ENCODE data around the gene DCAF8L2.
"Not testable (repeated sequence)": the region's sequence is repeated elsewhere in the genome, so short reads cannot be mapped to it uniquely, and the experiment has no call there.

The DCAF8L2 gene

DNA sequence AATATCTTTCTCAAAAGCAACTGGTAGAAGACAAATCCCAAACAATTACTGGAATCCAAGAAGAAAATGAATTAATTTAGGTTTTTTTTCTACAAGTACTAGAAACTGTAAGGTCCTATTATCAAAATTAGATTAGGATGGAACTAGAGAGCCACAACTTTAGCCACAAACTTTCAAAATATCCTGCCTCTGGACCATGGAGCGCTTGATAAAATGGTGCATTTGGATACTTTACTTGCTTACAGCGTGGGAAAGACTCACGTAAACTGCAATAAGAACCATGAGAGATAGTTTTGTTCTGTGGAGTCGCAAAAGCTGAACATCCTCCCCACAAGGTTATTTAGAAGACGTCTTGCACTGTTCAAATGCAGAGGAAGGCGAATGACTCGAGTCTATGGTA, at the start of gene DCAF8L2:
TSS of gene DCAF8L2 (plus strand) at position 301 of the 400 bp plus-strand sequence. CDS start 156,552 bp downstream, outside the sequence.
- no peak for DNase-seq

DNA sequence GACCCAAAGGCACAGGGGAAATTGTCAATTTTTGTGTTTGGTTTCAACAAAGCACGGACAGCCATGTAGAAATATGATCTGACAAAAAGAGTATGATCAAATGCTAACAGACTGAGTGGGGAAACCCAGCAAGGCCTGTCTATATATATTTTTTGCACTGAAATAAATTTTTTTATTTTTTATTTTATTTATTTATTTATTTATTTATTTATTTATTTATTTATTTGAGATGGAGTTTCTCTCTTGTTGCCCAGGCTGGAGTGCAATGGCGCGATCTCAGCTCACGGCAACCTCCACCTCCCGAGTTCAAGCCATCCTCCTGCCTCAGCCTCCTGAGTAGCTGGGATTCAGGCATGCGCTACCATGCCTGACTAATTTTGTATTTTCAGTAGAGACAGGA, 49.0 kb upstream of the DCAF8L2 start:
- not testable (repeated sequence) for DNase-seq

DNA sequence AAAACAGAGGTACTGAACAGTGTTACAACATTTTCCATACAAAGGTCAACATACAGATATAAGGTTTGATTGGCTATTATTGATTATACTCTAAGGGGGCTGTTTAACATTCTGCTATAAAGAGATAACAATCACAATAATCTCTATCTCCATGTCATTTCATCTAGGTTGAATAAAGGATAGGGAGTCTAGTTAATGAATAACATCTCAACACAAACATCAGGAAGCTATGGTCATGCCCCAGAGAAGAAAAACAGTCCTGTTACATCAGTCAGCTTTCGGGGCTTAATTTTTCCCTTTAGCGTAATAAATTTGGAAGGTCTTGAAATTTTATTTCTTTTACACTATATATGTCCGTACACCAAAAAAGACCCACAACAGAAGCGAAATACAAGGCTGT, 41.5 kb upstream of the DCAF8L2 start:
- no peak for DNase-seq

DNA sequence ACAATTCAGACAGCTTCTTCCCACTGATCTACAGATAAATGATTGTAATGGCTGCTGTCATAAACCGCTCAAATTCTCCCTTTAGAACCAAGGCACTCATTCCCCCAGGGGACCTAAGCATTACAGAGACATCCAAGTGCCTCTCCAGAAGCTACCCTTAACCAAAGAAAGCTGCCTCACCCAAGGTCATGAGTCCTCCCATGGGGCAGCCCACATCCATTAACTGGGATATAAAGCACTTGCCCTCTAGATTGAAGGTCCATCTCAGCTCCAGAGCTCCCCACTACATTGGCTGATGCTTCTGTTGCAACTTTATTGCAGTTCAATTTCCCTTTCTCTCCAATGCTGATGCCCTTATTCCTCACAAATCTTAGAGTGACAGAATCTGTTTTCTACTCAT, 40.5 kb upstream of the DCAF8L2 start:
- DNase-seq: no peak

DNA sequence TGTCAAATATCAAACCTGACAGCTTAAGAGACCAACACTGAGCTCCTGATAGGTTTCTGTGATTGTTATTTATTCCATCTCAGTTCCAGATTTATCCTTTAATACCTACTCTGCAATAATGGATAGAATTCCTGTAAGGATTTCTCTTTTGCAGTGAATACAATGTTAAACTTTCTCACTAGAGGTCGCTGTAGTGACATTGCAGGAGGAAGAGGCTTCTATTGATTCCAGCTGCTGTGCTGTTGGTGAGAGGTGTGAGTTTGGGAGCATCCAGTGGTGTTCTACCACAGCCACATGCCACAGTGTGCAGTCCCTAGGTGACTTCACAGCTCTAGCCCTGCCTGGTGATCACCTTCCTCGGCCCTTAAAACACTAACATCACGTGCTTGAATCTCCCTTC, 34.6 kb upstream of the DCAF8L2 start:
- no peak for DNase-seq

DNA sequence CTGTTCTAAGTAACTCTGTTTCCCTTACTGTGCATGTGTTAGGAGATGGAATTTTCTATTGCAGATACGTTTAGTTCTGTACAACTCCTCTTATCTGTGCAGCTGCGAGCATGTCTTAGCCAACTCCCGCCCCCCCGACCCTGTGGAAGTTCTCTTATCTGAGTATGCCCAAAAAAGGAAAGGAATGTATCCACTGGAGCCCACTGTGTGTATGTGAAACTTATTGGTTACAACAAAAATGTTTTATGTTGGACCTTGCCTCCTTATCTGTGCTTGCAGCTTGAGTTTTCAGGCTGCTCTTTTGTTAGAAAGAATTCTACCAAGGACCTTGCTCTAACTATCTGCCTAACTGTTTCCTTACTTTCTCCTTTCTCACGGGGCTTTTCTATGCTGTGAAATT, 24.2 kb upstream of the DCAF8L2 start:
- no peak for DNase-seq

DNA sequence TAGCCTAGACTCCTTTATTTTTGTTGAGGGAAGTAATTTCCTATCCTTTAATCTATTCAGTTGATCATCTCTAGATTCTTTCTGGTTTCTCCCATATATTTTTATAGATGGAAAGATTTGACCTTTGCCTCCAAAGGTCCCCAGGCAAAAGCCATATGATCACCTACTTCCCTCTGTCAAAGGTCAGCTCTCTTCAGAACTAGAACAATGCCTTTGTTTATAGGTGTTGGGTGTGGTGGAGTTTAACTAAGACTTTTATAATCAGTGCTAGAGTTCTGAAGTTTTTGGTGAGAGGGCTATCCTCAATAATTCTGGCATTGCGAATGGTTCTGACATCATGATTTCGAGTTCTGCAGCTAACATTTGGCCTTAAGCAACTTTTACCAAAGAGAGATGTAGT, 19.0 kb upstream of the DCAF8L2 start:
- no peak for DNase-seq

DNA sequence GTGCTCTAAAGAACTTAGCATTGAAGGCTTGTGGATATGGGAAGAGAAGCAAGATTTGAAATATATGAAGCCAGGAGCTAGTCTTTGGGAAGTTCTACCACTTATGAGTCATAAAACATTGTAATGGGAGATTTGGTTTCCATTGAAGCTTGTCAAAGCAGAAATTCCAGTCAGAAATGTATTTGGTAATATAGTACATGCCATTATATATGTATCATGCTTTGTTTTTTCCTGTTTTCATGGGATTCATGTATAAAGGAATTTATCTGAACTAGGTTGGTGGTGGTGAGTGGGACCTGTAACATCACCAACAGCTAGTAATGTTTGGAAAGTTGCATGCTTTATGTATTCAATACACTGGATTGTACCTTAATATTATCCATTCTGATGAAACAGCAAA, 14.6 kb upstream of the DCAF8L2 start:
- no peak for DNase-seq

DNA sequence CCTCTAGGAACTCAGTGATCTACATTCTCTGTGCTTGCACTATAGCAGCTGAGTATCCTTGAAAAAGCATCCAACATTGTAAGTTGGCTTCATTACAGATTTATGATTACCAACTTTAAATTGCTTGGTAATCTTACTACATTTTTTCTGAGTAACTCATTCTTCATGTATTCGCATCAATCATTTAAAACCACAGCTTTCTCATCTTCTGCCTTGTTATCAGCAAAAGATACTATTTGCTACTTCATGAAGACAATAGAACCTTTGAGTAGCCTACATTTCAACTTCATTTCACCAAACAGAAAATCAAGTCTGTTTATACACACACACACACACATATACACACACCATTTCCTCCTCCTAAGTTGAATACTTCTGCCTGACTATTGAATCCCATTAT, 6.2 kb upstream of the DCAF8L2 start:
- no peak for DNase-seq

DNA sequence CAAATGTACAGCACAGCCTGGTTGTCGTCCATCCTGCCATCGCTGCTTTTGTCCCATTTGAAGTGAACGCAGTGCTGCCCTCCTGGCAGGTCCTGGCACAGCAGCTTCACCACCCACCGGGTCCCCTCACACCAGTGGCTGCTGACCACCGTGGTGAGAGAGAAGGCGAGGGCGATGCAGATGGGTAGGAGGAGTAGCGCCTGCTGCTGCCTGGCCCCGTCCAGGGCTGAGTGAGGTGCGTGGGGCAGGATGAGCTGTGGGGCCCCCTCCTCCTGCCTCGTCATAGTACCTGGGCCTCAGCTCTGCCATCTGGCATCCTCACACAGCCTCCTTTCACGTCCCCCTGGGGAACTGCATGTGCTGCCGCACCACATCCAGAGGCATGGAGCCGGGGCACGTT, 1.8 kb downstream of the DCAF8L2 start:
- DNase-seq: no peak

DNA sequence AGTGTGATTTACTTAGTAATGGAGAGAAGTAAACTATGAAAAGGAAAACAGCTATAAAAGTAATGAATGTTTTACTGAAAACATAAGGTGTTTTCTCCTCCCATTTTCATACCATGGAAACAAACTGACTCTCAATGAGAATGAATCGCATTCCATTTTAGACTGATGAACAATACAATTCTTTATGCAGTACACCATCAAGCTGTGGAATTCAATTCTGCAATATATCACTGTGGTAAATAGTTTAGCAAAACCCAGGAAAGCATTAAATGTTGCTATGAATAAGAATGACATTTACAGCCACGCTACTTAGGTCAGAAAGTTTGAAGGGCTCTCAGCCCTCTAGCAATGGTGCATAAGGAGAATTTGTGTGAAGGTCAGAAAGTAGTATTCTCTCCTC, 7.4 kb downstream of the DCAF8L2 start:
- DNase-seq: no peak

DNA sequence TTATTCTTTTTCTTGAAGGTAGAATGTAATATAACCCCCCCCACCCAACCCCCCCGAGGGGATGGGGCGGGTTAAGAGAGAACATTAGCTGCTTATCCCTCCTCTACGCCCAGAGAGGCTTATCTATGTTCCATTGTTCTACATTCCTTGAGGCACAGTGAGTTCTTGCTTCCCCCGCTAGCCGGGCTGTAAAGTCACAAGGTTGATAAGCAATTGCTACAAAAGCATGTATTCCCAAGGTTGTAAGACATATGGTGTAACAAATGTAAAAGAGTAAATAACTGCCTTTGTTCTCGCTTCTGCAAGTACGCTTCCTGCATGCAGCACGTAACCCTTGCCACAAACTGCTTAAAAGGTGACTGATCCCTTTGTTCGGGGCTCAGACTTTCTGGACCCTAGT, 8.2 kb downstream of the DCAF8L2 start:
- DNase-seq: no peak

DNA sequence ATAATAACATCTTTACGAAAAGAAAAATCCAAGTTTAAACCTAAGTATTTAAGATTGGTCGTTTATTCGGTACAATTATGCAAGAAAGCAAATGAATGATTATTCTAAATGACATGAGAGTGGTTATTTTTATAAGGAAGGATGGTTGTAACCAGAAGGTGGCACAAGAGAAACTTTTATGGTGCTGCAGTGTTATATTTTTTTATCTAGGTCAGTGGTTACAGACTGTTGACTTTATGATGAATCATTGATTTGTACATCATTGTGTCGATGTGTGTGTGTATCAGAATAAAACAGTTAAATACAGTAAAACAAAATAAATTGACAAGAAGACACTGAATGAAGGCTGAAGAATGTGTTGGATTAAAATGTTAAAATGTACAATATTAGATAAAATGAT, 9.8 kb downstream of the DCAF8L2 start:
- DNase-seq: no peak

DNA sequence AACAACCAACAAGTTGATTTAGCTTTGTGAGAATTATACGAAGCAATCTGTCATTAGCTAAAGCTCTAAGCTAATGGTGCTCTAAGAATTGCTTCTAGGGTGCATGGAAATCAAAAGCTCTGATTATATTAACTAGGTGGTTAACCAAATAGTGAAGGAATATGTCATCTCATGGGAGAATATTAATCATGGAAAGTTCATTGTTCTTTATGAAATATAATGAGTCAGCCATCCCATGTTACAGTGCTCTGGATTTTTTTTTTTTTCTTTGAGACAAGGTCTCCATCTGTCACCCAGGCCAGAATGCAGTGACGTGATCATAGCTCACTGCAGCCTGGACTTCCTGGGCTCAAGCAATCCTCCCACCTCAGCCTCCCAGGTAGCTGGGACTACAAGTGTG, 10.5 kb downstream of the DCAF8L2 start:
- no peak for DNase-seq

DNA sequence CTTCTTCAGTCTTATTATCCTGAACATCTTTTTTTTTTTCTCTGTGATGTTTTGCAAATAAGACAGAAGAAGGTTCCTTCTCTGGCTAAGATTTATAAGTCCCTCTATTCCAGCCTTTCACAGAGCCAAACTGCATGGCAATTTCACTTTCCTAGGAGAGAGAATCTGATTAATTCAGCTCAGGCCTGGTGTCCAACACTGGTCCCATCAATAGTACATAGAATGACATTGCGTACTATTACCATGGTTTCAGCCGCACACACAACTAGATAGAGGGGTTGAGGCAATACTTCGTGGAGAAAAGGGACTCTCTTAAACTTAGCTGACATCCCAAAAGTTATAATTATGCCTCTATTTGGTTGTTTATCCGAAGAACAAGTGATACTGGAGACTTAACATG, 18.5 kb downstream of the DCAF8L2 start:
- DNase-seq: no peak

DNA sequence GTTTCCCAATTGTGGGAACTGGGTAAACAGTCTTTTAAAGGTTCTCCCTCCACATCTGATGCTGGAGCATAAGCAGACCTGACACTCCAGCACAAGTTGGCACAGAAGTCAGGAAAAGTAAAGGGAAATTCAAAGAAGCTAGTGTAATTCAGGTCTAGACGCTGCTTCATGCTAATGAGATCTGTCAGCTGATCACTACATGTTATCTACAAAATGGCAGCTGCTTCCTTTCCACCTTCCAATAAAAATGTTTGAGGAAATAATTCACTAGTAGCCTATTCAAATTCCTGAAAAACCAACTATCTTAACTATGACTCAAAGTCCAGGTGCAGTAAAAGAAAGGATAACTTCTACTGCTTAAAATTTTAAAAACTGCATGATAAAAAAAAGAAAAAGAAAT, 29.3 kb downstream of the DCAF8L2 start:
- DNase-seq: no peak

DNA sequence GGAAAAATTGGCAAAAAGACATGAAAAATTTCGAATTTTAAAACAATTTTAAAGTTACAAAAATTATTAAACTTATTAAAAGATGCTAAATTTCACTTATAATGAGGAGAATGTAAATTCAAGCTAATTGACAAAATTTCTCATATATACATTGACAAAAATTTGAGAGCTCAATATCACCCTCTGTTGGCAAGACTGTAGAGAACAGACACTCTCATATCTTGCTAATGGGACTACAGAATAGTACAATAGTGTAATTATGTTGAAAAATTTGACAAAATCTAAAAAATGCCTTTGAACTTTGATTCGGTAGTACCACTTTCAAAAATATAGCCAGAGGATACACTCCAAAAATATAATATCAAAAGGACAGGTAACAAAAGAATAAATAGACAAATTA, 29.8 kb downstream of the DCAF8L2 start:
- DNase-seq: no peak

DNA sequence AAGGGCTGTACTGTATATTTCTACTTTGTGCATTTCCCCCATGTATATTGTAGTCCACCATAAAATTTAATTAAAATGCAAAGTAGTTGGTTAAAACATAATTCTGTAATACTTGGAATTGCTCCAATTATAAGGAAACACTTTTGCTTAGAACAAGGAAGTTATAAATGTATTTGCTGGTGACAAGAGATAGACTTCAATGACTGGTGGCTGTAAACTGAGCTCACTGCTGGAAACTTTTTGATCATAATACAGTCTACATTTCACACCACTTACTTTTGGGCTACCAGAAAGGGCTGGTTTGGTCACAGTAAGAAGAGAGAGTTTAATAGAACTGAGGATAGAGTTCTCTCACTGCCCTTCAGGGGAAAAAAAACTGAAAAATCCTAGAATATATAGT, 32.7 kb downstream of the DCAF8L2 start:
- DNase-seq: no peak

DNA sequence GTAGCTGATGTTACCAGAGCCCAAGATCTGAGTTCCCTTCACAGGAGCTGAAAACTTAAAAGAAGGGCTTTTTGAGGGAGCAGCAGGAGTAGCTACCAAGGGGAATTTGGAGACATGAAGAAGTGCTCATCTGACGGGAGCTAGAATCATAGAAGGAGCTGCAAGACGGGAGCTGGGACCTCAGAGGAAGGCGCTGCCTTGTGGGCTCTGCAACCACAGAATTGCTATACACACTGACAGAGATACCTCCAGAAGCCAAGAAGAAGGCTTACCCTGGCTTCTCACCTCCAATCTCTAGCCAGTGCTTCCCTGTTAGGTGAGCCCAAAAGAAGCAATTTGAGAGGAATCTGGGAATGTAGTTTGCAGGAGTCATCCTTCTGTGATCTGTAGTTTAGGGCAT, 35.9 kb downstream of the DCAF8L2 start:
- no peak for DNase-seq

DNA sequence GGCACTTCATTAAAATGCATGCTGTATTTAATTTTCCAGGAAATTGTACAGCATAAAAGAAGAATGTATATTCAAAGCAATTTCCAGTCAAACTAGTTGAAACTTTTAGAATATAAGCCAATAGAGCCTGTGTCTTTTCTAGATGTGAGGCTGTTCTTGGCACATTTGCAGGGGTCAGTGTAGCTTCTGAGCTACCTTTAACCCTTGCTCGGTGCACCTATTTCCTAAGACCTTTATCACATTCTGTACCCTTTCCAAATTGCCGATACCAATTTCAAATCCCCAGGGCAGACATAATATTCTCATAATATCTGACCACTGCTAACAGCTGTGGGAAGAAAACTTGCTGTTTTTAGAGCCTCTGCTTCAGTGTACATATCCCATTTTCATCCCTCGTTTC, 43.2 kb downstream of the DCAF8L2 start:
- DNase-seq: no peak

DNA sequence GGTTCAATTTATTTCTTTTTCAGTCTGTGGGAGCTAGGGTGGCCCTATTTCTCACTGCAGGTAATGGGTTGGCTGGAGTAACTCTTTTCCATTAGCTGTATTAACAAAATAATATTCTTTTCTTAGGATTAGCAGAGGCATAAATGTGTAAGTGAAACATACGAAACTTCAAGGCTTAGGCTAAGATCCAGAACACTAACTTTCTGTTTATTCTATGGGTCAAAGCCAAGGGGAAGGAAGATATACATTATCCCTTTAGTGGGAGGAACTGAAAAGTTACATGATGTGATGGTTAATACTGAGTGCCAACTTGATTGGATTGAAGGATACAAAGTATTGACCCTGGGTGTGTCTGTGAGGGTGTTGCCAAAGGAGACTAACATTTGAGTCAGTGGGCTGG, 66.4 kb downstream of the DCAF8L2 start:
- DNase-seq: no peak

DNA sequence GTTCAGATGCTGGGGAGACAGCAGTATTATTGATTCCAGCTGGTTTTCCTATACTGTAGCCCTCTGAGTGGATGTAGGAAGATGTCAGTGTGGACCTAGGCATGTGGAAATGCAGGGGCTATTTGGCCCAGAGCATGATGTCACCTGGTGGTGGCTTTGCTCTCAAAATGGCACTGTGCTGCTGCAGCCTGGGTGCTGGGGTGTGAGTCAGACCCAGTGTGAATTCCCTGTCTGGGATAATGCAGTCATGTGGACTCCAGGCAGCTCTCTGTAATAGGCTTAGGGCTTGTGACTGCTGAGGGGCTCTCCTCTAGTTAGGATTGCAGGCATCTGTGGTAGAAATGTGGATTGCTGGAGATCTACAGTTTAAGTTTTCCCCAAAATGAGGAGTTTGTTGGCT, 70.7 kb downstream of the DCAF8L2 start:
- no peak for DNase-seq

DNA sequence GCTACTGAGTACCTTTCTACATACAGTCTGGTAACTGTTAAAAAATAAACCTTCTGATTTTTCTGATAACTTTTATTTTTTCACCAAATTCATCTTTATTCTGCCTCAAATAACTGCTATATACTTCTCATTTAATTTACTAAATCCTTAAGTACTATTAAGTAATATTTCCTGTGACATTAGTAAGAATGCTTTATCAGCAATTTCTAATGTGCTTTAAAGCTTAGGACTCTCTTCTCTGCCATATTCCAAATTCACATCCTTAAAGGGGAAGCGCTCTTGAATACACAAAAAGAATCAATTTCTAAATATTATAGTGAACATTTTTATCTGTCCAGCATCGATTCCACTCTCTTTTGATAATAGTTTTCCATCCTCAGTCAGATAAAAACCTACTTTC, 81.1 kb downstream of the DCAF8L2 start:
- DNase-seq: no peak

DNA sequence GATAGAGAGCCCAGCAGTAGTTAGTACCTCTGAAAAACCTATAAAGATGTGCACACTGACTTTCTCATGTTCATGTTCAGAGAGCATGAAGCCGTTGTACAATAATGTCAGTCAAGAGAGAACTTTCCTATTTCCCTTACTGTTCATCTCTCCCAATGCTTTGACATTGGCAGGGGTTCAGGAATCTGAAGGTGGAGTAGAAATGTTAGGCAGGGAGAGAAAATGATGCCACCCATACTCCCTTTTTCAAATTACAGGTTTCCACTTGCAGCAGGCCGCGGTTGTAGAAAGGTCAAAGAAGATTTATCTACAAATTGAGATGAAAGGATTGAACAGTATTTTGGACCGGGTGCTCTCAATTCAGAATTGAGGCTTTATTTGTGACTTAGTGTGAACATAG, 84.3 kb downstream of the DCAF8L2 start:
- DNase-seq: no peak

DNA sequence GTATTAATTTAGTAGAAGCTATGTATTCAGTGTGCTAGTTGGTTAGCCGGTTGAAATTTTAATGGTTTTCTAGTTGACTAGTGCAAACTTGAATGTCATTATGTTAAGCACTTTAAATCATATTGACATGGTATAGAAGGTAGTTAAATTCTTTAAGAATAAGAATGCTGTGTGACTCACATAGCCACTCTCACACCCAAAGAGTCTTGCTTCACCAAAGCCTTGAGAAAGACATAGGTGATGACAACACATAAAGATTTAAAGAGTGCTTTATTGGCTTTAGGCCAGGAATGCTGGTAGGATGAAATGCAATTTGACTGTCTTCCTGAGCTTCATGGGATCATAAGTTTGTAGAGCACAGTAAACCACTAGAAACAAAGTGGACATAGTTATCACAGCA, 85.3 kb downstream of the DCAF8L2 start:
- no peak for DNase-seq

DNA sequence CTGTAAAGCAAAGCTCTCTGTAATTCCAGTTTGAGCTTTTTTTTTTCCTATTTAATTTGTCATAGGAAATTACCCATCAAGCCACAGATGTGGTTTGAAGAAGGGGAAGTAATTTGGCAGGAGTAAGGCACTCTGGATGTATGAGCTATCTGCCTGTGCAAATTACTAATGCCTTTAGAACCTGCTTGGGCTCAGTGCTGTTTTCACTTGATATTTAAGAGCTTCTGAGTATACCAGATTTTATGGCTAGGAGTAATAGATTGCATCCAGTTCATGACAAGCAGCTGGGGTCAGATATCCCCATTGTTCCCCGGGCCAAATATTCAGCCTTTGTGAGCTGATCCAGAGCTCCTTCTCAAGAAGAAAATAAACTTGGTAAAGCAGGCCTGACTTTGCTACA, 89.1 kb downstream of the DCAF8L2 start:
- DNase-seq: no peak

Data from CD4-positive, alpha-beta T cell treated with Interleukin-15 for 1 hour (primary cell).